Hepatocyte (in vitro differentiated cells): ENCODE measurements around the gene DHFR2. TPM values are rescaled to one million over a fixed set of nuclear protein-coding genes. Genes with fewer than 3 reads are reported as not detected.
"Not testable (repeated sequence)": the region's sequence is repeated elsewhere in the genome, so short reads cannot be mapped to it uniquely, and the experiment has no call there.

Experiments used
- DNase-seq: peaks from one replicate; pipeline ENCODE4 v3.0.0-alpha.2; 2016; ENCODE audit warnings: low spot score
- H2AFZ ChIP-seq: fragments of 200-600 bp; sonication (generic); 2 replicates; pipeline ENCODE4 v1.6.0; 2016; ENCODE audit warnings: antibody characterized with exemption, mild to moderate bottlenecking
- H3K27ac ChIP-seq: fragments of 200-600 bp; sonication (generic); 2 replicates; pipeline ENCODE4 v1.5.1; 2016; ENCODE audit warnings: mild to moderate bottlenecking
- H3K27me3 ChIP-seq: fragments of 200-600 bp; sonication (generic); 2 replicates; pipeline ENCODE4 v1.6.1; 2016
- H3K36me3 ChIP-seq: fragments of 200-600 bp; sonication (generic); replicated peaks from 2 replicates; pipeline ENCODE4 v1.5.1; 2016; ENCODE audit warnings: low read depth; ENCODE audit not compliant: insufficient read depth
- H3K4me1 ChIP-seq: fragments of 200-600 bp; sonication (generic); 2 replicates; pipeline ENCODE4 v1.5.1; 2016; ENCODE audit warnings: mild to moderate bottlenecking, moderate library complexity; ENCODE audit not compliant: insufficient read depth
- H3K4me2 ChIP-seq: fragments of 200-600 bp; sonication (generic); 2 replicates; pipeline ENCODE4 v1.6.0; 2016
- H3K4me3 ChIP-seq: fragments of 200-600 bp; sonication (generic); 2 replicates; pipeline ENCODE4 v1.5.1; 2016; ENCODE audit warnings: mild to moderate bottlenecking
- H3K79me2 ChIP-seq: fragments of 200-600 bp; sonication (generic); 2 replicates; pipeline ENCODE4 v1.6.0; 2017; ENCODE audit warnings: mild to moderate bottlenecking
- H3K9me2 ChIP-seq: fragments of 200-600 bp; sonication (generic); replicated peaks from 2 replicates; pipeline ENCODE4 v1.6.0; 2017; ENCODE audit warnings: mild to moderate bottlenecking; ENCODE audit not compliant: insufficient read depth
- H3K9me3 ChIP-seq: fragments of 200-600 bp; sonication (generic); 2 replicates; pipeline ENCODE4 v1.5.1; 2016; ENCODE audit warnings: low read depth, mild to moderate bottlenecking
- H4K20me1 ChIP-seq: fragments of 200-600 bp; sonication (generic); 2 replicates; pipeline ENCODE4 v1.6.0; 2016; ENCODE audit warnings: mild to moderate bottlenecking; ENCODE audit not compliant: insufficient read depth, poor library complexity, severe bottlenecking
- CTCF ChIP-seq: fragments of 200-600 bp; sonication (generic); IDR thresholded peaks from 2 replicates; pipeline ENCODE4 v1.5.1; 2016; ENCODE audit warnings: antibody characterized with exemption, mild to moderate bottlenecking; ENCODE audit not compliant: poor library complexity
- EZH2 ChIP-seq: fragments of 200-600 bp; sonication (generic); IDR thresholded peaks from 2 replicates; pipeline ENCODE4 v1.6.1; 2016; ENCODE audit warnings: antibody characterized with exemption, mild to moderate bottlenecking, borderline replicate concordance
- EZH2phosphoT487 ChIP-seq: fragments of 200-600 bp; sonication (generic); IDR thresholded peaks from one replicate; pipeline ENCODE4 v1.6.1; 2018; ENCODE audit warnings: antibody characterized with exemption, mild to moderate bottlenecking, low read depth, moderate library complexity; ENCODE audit not compliant: unreplicated experiment, severe bottlenecking
- WGBS: methylation state at CpG from one replicate; pipeline ENCODE4 v1.1.6; 2016; ENCODE audit warnings: low lambda C conversion rate; ENCODE audit errors: missing lambda C conversion rate; 5-methylcytosine and 5-hydroxymethylcytosine counted together
- polyA plus RNA-seq: library from polyadenylated mRNA; unstranded; fragments of >200 nt; fragmentation: Nextera tagmentation; extraction: Ambion mirVana; gene quantifications from 2 replicates; pipeline ENCODE4 v1.2.1, GENCODE V29; 2016
- total RNA-seq: library from RNA; depleted of rRNA; stranded (reverse); fragments of >200 nt; gene quantifications from 2 replicates; pipeline ENCODE4 v1.2.3, GENCODE V29; 2014

DHFR2 gene
- 7.3 and 7.9 TPM in 2 replicates for total RNA-seq
- 3.9 and 6.5 TPM in 2 replicates for polyA plus RNA-seq

GRCh38 chr3:94062513-94063404 lies at the start of gene DHFR2, which contains the start of gene NSUN3:
Gene DHFR2 (minus strand): TSS chr3:94062916. CDS start chr3:94061511, 1,405 bp downstream.
Gene NSUN3 (plus strand): TSS chr3:94063061. CDS start chr3:94063127, 66 bp downstream.
- WGBS, result 1% methylated on average over 51 of the region's 52 CpGs
- Histone ChIP-seq H3K9me3 (no peaks in the 10 kb centered on the region), H3K27me3 (no peaks in the 10 kb centered on the region), H4K20me1 (no peaks in the 10 kb centered on the region), H3K9me2 (no peaks in the 10 kb centered on the region), H2AFZ (peak within 1 kb of the TSS; percentile 90), H3K4me2 (peak within 1 kb of the TSS; percentile 83), H3K79me2 (peaks cover 27% of the 10 kb centered on the region), H3K4me1 (peaks cover 4% of the 10 kb centered on the region), H3K27ac (peak within 1 kb of the TSS; percentile 99), H3K36me3 (no peaks in the 10 kb centered on the region), H3K4me3 (peak within 1 kb of the TSS; percentile 72)
- TF ChIP-seq EZH2phosphoT487, result no peak
- TF ChIP-seq EZH2, result no peak
- no peak for TF ChIP-seq CTCF
- peak; percentile 95 for DNase-seq

DNA sequence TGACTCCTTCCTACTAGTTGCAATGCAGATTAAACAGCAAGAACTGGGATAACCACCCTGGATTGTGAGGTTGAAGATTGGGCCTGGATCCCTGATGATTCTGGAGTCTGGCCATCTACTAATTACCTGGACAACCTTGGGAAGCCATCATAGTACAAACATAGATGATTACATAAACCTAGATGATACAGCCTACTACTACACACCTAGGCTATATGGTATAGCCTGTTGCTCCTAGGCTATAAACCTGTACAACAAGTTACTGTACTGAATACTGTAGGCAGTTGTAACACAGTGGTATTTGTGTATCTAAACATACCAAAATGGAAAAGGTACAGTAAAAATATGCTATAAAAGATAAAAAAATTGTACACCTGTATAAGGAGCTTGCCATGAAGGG lies 48.1 kb upstream of the DHFR2 start:
- H3K27ac ChIP-seq, result no peak overlapping the region
- H3K4me3 ChIP-seq, result no peak overlapping the region
- no peaks in the 10 kb centered on the region for H3K9me2 ChIP-seq
- no peak for DNase-seq
- H3K4me2 ChIP-seq, result no peak overlapping the region
- H3K36me3 ChIP-seq, result no peaks in the 10 kb centered on the region
- no peaks in the 10 kb centered on the region for H3K79me2 ChIP-seq
- no peak overlapping the region for H2AFZ ChIP-seq
- no peaks in the 10 kb centered on the region for H3K9me3 ChIP-seq
- TF ChIP-seq CTCF (no peak), EZH2phosphoT487 (no peak), EZH2 (no peak)
- H3K4me1 ChIP-seq, result no peaks in the 10 kb centered on the region
- H3K27me3 ChIP-seq, result no peaks in the 10 kb centered on the region
- H4K20me1 ChIP-seq, result no peaks in the 10 kb centered on the region

DNA sequence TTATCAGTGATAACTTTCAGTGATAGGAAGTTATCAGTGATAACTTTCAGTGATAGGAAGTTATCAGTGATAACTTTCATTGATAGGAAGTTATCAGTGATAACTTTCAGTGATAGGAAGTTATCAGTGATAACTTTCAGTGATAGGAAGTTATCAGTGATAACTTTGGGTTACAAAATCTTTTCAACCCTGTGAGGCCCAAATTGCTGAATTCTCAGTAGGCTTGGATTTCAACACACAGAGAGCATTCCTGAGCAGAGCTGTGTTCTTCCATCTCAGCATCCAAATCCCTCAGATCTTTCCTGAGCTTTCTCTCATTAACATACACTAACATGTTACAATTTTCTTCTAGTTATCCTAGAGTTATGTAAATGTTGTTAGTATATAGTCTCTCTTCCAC lies 47.5 kb upstream of the DHFR2 start:
- DNase-seq, H3K27me3 ChIP-seq, H3K4me1 ChIP-seq, H3K79me2 ChIP-seq, H3K9me3 ChIP-seq, H3K9me2 ChIP-seq, H3K4me3 ChIP-seq, H3K4me2 ChIP-seq, H3K36me3 ChIP-seq, H2AFZ ChIP-seq, H3K27ac ChIP-seq, H4K20me1 ChIP-seq: not testable (repeated sequence)

- TF ChIP-seq EZH2phosphoT487 (no peak), CTCF (no peak), EZH2 (no peak)
- Histone ChIP-seq H3K4me3 (no peak overlapping the region), H3K9me3 (no peaks in the 10 kb centered on the region), H3K27ac (no peak overlapping the region), H3K36me3 (no peaks in the 10 kb centered on the region), H3K27me3 (no peaks in the 10 kb centered on the region), H2AFZ (no peak overlapping the region), H3K4me2 (no peak overlapping the region), H3K4me1 (no peaks in the 10 kb centered on the region), H3K9me2 (no peaks in the 10 kb centered on the region), H4K20me1 (no peaks in the 10 kb centered on the region), H3K79me2 (no peaks in the 10 kb centered on the region)
- WGBS, result 49% methylated on average over 5 of the region's 5 CpGs
- no peak for DNase-seq
Observed at GRCh38 chr3:94106268-94106667, 43.6 kb upstream of the DHFR2 start.
